Fibroblast of skin of back (primary cell): Measurements from ENCODE around the gene ECI1. TPM values are rescaled to one million over a fixed set of nuclear protein-coding genes. Genes with fewer than 3 reads are reported as not detected.

Source experiments
- DNase-seq: peaks from one replicate; pipeline ENCODE4 v3.0.0-alpha.2; 2013
- polyA plus RNA-seq, 2 experiments: library from polyadenylated mRNA; unstranded; fragments of 120-200 nt; gene quantifications; one replicate each; pipeline ENCODE4 v1.2.1, GENCODE V29; 2013; ENCODE audit not compliant: insufficient read length in 2 of 2

Gene ECI1, protein sequence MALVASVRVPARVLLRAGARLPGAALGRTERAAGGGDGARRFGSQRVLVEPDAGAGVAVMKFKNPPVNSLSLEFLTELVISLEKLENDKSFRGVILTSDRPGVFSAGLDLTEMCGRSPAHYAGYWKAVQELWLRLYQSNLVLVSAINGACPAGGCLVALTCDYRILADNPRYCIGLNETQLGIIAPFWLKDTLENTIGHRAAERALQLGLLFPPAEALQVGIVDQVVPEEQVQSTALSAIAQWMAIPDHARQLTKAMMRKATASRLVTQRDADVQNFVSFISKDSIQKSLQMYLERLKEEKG
- 49.9 TPM for polyA plus RNA-seq (2013, experiment 1 of 2; ENCODE audit: insufficient read length)
- polyA plus RNA-seq (2013, experiment 2 of 2; ENCODE audit: insufficient read length), result 27.7 TPM

- peak; percentile 92 for DNase-seq
Measured at GRCh38 chr16:2251296-2252111, at the start of gene ECI1. ECI1 (minus strand) TSS chr16:2251587; CDS start chr16:2251566, 21 bp downstream.

DNA sequence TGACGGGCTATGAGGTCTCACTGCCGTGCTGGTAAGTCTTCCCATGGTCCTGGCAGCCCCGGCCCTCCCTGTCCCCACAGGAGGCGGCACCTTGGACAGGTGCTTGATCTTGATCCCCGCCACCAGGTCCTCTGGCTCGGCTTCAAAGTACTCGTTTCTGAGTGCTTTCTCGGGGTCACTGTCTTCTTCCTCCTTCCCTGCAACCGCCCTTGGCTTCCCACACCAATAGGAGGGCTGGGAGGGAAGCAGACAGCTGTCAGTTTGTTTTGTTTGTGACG is 48.5 kb upstream of the ECI1 start:
- no peak for DNase-seq

- no peak for DNase-seq
Measured at GRCh38 chr16:2299121-2299914, 47.9 kb upstream of the ECI1 start.

DNA sequence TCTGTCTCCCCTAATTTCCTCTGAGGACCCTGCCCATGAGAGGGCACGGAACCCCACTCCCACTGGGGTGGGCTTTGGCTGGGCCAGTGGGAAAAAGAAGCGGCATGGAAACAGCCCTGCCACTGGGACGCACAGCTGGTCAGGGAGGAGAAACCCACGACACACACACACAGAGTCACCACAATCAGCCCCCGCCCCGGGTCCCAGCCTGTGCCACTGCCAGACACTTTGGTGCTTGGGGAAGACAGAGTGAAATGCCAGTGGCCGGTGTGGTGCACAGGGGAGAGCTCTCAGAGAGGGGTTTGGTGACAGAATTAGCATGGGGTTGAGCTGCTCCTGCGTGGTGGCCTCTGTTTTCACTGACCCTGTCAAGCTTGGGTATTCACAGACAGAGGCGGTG is 47.2 kb upstream of the ECI1 start:
- no peak for DNase-seq

- DNase-seq, result no peak
Measured at GRCh38 chr16:2297506-2297860, 46.1 kb upstream of the ECI1 start.

DNA sequence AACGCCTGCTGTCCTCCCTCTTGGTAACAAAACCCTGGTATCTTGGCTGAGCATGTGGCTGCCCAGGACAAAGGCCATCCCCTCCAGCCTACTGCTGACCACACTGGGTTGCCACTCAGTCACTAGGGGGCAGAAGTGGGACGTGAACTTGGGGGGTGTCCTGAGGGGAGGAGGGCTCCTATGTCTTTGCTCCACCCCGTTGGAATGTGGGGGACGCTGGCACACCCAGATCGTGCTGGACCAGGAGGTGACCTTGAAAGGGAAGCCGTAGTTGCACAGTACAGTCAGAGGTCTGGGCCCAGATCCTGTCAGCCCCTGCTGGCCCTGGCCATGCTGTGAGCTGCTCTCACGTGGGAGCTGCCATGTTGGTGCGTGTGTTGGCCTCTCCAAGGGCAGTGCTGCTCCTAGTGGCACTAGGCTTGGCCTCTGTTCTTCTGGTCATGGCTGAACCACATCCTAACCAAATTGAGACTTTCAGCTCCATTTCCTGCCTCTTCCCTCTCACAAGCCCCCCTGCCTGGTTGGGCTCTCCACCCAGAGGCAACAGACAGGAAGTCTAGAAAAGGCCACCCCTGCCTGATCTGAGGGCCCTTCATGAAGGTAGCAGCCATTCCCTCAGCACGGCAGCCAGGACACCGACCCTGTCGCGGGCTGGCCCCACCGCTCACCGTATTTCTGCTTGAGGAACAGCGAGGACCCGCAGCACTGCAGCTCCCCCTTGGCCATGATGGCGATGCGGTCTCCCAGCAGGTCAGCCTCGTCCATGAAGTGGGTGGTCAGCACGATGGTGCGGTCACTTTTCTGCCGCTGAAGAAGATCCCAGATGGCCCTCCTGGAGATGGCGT is 45.5 kb upstream of the ECI1 start:
- peak; percentile 22 for DNase-seq

DNA sequence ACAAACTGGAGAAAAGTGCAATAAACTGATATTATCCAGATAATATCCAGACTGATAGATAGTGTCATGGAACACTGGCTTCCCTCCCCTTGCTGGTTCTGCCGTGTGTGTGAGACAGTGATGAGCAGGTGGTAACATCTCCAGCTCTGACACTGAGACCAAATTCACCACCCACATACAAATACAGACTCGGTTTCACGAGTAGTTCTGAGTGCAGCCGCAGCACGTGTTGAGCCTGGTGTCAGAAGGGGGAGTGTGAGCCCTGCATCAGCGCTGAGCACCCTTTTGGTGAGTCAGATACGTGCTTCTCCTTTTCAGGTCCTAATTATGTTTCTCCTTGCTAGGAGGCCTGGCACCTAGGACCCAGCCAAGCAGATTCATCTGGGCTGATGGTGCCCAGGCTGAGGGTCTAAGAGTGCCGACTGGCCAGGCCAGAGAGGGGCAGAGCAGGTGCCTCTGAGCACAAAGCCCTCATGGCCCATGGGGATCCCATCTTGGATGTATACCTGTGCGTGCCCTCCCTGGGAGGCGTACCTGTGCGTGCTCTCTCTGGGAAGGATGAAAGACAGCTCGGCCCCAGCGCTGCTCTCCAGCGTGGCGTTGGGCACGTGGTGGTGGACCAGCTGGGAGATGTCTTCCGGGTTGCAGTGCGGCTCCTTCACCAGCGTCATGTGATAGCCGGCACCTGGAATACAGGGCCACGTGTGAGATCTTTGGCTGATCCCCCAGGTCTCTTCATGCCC is 43.8 kb upstream of the ECI1 start:
- DNase-seq, result no peak

GRCh38 chr16:2292221-2292620 is 40.8 kb upstream of the ECI1 start:
- no peak for DNase-seq

DNA sequence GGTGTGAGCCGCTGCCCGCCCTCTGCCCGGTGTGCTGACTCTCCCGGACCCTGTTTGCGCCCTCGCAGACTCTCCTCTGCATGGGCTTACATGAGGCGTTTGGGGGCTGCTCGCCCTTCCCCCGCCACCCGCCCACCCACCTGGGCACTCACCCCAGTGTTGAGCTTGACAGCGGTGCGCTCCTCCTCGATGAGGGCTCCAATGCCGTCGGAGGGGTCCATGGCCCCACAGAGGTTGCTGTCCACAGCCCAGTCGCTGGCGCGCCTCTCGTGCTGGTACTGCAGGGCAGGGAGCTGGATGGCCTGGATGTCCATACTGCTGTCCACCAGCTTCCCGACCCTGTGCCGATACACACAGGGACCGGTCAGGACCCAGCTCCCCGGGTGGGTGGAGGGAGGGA is 37.9 kb upstream of the ECI1 start:
- no peak for DNase-seq

DNA sequence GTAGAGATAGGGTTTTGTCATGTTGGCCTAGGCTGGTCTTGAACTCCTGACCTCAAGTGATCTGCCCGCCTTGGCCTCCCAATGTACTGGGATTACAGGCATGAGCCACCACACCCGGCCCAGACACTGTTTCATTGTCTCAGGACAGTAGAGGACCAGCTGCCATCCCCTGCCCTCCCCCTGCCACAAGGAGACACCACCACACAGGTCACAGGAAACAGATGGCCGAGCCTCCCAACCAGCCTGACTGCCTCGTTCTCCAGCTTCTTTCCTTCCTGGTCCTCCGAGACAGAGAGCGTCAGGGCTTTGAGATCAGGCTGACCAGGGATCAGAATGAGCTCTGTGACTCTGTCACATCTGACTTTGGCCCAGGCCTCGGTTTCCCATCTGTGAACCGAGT is 37.3 kb upstream of the ECI1 start:
- DNase-seq, result no peak

- no peak for DNase-seq
Measured at GRCh38 chr16:2287916-2288547, 36.6 kb upstream of the ECI1 start.

- no peak for DNase-seq
Measured at GRCh38 chr16:2286550-2286949, 35.2 kb upstream of the ECI1 start.

GRCh38 chr16:2285731-2286191 is 34.4 kb upstream of the ECI1 start:
- no peak for DNase-seq

GRCh38 chr16:2284797-2285576 is 33.6 kb upstream of the ECI1 start:
- DNase-seq, result no peak

DNA sequence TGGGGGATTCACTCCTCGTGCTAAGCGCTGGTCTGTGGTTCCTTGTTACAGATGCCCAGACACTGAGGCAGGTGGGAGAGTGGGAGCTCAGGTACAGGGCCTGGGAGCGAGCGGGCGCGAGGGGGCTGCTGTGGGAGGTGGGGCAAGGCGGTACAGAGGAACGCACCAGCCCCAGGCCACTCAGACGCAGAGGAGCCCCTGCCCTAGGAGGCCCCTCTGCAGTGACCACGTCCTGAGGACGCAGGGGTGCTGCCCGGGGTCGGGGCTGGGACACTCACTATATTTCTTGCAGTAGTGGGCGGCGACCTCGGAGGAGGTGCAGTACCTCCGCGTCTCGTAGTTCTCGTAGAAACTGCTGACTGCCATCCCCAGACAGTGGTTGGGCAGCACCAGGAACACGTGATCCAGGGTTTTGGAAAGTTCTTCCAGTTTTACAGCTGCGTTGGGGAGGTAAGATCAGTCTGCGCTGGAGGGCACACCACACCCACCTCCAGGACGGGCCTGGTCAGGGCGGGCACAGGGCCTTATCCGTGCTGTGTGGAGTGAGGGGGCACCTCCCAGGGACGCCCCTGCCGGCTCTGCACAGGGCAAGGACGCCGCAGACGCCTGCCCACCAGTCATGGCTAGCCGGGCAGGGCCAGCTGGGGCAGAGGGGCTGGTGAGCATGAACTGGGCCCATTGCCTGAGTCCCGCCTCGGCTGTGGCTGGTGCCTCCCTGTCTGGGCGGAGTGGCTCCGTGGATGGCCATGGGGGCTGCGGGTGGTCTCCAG is 32.8 kb upstream of the ECI1 start:
- DNase-seq, result no peak

GRCh38 chr16:2282866-2283555 is 31.6 kb upstream of the ECI1 start:
- no peak for DNase-seq

DNA sequence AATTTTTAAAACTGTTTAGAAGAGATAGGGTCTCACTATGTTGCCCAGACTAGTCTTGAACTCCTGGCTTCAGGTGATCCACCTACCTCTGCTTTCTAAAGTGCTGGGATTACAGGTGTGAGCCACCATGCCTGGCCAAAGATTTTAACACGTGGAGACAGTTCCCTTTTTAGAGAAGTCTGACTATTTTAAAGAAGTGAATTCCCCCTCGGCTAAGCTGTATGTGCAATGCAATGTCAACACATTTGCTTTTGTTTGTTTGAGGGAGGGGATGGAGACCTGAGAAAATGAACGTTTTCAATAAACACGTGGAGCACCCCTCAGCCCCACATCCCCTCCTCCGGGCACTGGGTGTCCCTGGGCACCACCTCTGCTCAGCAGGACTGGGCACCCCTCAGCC is 30.9 kb upstream of the ECI1 start:
- DNase-seq, result no peak

- DNase-seq, result no peak
Measured at GRCh38 chr16:2280981-2281542, 29.7 kb upstream of the ECI1 start.

GRCh38 chr16:2280461-2280860 is 29.1 kb upstream of the ECI1 start:
- DNase-seq, result no peak
